SK-N-SH treated with all-trans-retinoic acid at 6 μM for 48 hours (cell line): ENCODE data around the gene RBFOX2.

Source experiments
- ATAC-seq: fragments of 200-7000 bp; cut with Tn5 transposase; 3 replicates; pipeline ENCODE4 v1.9.1; 2020; ENCODE audit warnings: mild to moderate bottlenecking, moderate library complexity
- BACH2 ChIP-seq: fragments of 250-450 bp; sonication (Bioruptor Pico); IDR thresholded peaks from 2 replicates; pipeline ENCODE4 v1.9.0; 2021; ENCODE audit warnings: mild to moderate bottlenecking, borderline replicate concordance
- CREB5 ChIP-seq: fragments of 250-450 bp; sonication (Bioruptor Pico); IDR thresholded peaks from 2 replicates; pipeline ENCODE4 v1.5.1; 2020; ENCODE audit warnings: low read depth, mild to moderate bottlenecking, moderate library complexity
- CSDC2 ChIP-seq: fragments of 250-450 bp; sonication (Bioruptor Pico); IDR thresholded peaks from 2 replicates; pipeline ENCODE4 v1.5.0; 2020; ENCODE audit warnings: mild to moderate bottlenecking, moderate library complexity
- CSRNP3 ChIP-seq: fragments of 250-450 bp; sonication (Bioruptor Pico); IDR thresholded peaks from 2 replicates; pipeline ENCODE4 v1.5.1; 2021; ENCODE audit warnings: mild to moderate bottlenecking, moderate library complexity
- ESRRG ChIP-seq: fragments of 250-450 bp; sonication (Bioruptor Pico); IDR thresholded peaks from 2 replicates; pipeline ENCODE4 v1.6.1; 2021; ENCODE audit warnings: mild to moderate bottlenecking
- GLIS3 ChIP-seq: fragments of 250-450 bp; sonication (Bioruptor Pico); IDR thresholded peaks from 2 replicates; pipeline ENCODE4 v1.5.0; 2020; ENCODE audit warnings: mild to moderate bottlenecking, moderate library complexity
- ISL1 ChIP-seq: fragments of 250-450 bp; sonication (Bioruptor Pico); IDR thresholded peaks from 2 replicates; pipeline ENCODE4 v2.1.2; 2022; ENCODE audit warnings: mild to moderate bottlenecking, moderate library complexity
- OSR1 ChIP-seq: fragments of 250-450 bp; sonication (Bioruptor Pico); IDR thresholded peaks from 2 replicates; pipeline ENCODE4 v1.8.0; 2022; ENCODE audit warnings: moderate library complexity, mild to moderate bottlenecking, inconsistent platforms
- PATZ1 ChIP-seq: fragments of 250-450 bp; sonication (Bioruptor Pico); IDR thresholded peaks from 2 replicates; pipeline ENCODE4 v1.8.0; 2020; ENCODE audit warnings: mild to moderate bottlenecking, moderate library complexity, borderline replicate concordance
- POU6F1 ChIP-seq: fragments of 250-450 bp; sonication (Bioruptor Pico); IDR thresholded peaks from 2 replicates; pipeline ENCODE4 v1.8.0; 2021; ENCODE audit warnings: low read depth, mild to moderate bottlenecking, moderate library complexity, borderline replicate concordance
- PPARA ChIP-seq: fragments of 250-450 bp; sonication (Bioruptor Pico); IDR thresholded peaks from 2 replicates; pipeline ENCODE4 v1.5.0; 2020; ENCODE audit warnings: mild to moderate bottlenecking, borderline replicate concordance
- RARB ChIP-seq: fragments of 250-450 bp; sonication (Bioruptor Pico); IDR thresholded peaks from 2 replicates; pipeline ENCODE4 v1.8.0; 2021; ENCODE audit warnings: mild to moderate bottlenecking, moderate library complexity
- TCF4 ChIP-seq: fragments of 250-450 bp; sonication (Bioruptor Pico); IDR thresholded peaks from 2 replicates; pipeline ENCODE4 v1.8.0; 2021; ENCODE audit warnings: mild to moderate bottlenecking, moderate library complexity, borderline replicate concordance
- TOX ChIP-seq: fragments of 250-450 bp; sonication (Bioruptor Pico); IDR thresholded peaks from 2 replicates; pipeline ENCODE4 v1.8.0; 2021; ENCODE audit warnings: mild to moderate bottlenecking, moderate library complexity, borderline replicate concordance
- TSHZ2 ChIP-seq: fragments of 250-450 bp; sonication (Bioruptor Pico); IDR thresholded peaks from 2 replicates; pipeline ENCODE4 v1.5.0; 2020; ENCODE audit warnings: mild to moderate bottlenecking, moderate library complexity
- ZC3H10 ChIP-seq: fragments of 250-450 bp; sonication (Bioruptor Pico); IDR thresholded peaks from 2 replicates; pipeline ENCODE4 v1.5.1; 2021; ENCODE audit warnings: mild to moderate bottlenecking, moderate library complexity
- ZFP3 ChIP-seq: fragments of 250-450 bp; sonication (Bioruptor Pico); IDR thresholded peaks from 2 replicates; pipeline ENCODE4 v1.5.0; 2020; ENCODE audit warnings: mild to moderate bottlenecking, moderate library complexity
- ZFP30 ChIP-seq: fragments of 450-650 bp; formaldehyde crosslinking; IDR thresholded peaks from 2 replicates; pipeline ENCODE4 v1.5.0; 2022; ENCODE audit warnings: mild to moderate bottlenecking, moderate library complexity
- ZNF565 ChIP-seq: fragments of 450-650 bp; formaldehyde crosslinking; conservative IDR thresholded peaks from 2 replicates; pipeline ENCODE4 v1.5.0; 2020; ENCODE audit warnings: low read depth, mild to moderate bottlenecking, moderate library complexity
- ZNF70 ChIP-seq: fragments of 450-650 bp; formaldehyde crosslinking; IDR thresholded peaks from 2 replicates; pipeline ENCODE4 v1.5.0; 2020; ENCODE audit warnings: mild to moderate bottlenecking, moderate library complexity
- ZNF8 ChIP-seq: fragments of 450-650 bp; formaldehyde crosslinking; IDR thresholded peaks from 2 replicates; pipeline ENCODE4 v1.5.0; 2020; ENCODE audit warnings: mild to moderate bottlenecking, moderate library complexity

The RBFOX2 gene

GRCh38 chr22:35819421-35819820 is 209.2 kb downstream of the RBFOX2 start:
- no peak for ATAC-seq
- TF ChIP-seq RARB (CRISPR knock-in tag) (no peak), BACH2 (no peak), ZNF8 (no peak), CSDC2 (no peak), ISL1 (no peak), ZFP30 (CRISPR knock-in tag) (no peak), ZC3H10 (CRISPR knock-in tag) (no peak)

GRCh38 chr22:35818897-35819296 is 209.7 kb downstream of the RBFOX2 start:
- no peak for ATAC-seq
- TF ChIP-seq ZNF565 (CRISPR knock-in tag) (no peak), PATZ1 (CRISPR knock-in tag) (no peak), ZC3H10 (CRISPR knock-in tag) (no peak), CREB5 (CRISPR knock-in tag) (no peak), TOX (no peak), TCF4 (CRISPR knock-in tag) (no peak), ESRRG (no peak), BACH2 (no peak), GLIS3 (no peak), PPARA (no peak)
- TF ChIP-seq, all 23 proteins: peak for 0

- TF ChIP-seq PATZ1 (CRISPR knock-in tag) (no peak), ZNF70 (CRISPR knock-in tag) (no peak), ISL1 (no peak), ZNF8 (no peak), CSDC2 (no peak), TOX (no peak), RARB (CRISPR knock-in tag) (no peak), ZFP30 (CRISPR knock-in tag) (no peak), TCF4 (CRISPR knock-in tag) (no peak), ESRRG (no peak), CSRNP3 (CRISPR knock-in tag) (no peak)
- ATAC-seq, result no peak
These were observed 216.0 kb downstream of the RBFOX2 start for GRCh38 chr22:35812600-35812999.

GRCh38 chr22:35811670-35812069 is 217.0 kb downstream of the RBFOX2 start:
- no peak for ATAC-seq
- TF ChIP-seq TCF4 (CRISPR knock-in tag) (no peak), PATZ1 (CRISPR knock-in tag) (no peak), TOX (no peak), ZNF565 (CRISPR knock-in tag) (no peak), ZFP3 (CRISPR knock-in tag) (no peak), OSR1 (no peak), ESRRG (no peak), CSDC2 (no peak), POU6F1 (no peak), ZFP30 (CRISPR knock-in tag) (no peak), TSHZ2 (CRISPR knock-in tag) (no peak), ZC3H10 (CRISPR knock-in tag) (no peak), ZNF8 (no peak), CSRNP3 (CRISPR knock-in tag) (no peak), ISL1 (no peak)
